HG03432 (cell line): ENCODE results near the gene MGAT5.
A peak's percentile ranks its signal among the peaks of the same experiment; 100 is the strongest.

Source experiments
- ATAC-seq: cut with Tn5 transposase; IDR thresholded peaks from one replicate; pipeline ENCODE4 v1.9.1; 2021; ENCODE audit warnings: mild to moderate bottlenecking, moderate library complexity; ENCODE audit not compliant: unreplicated experiment

Gene MGAT5

DNA sequence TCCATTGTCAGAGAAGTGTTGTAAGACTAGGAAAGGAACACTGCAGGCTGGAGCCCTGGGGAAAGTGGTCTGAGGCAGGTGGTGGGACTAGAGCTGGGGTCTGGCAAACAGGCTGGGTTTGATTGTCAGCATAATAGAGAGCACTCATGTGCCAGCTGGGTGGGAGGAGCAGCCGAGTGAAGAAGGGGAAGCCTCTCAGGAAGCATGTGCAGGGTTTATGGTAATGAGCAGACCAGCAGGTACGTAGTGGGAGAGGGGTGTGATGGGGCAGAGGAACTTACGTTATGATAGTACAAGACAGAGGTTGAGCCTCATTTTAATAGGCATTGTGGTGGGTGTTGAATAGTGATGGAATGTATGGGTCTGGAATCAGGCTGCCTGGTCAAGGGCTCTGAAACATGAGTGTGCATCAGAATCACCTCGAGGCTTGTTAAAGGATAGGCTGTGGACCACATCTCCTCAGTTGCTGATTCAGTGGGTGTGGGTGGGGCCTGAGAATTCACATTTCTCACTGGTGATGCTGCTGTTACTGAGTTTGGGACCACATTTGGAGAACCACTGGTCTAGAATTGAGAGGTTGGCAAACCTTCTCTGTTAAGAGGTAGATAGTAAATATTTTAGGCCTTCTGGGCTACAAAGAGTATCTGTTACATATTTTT is 1.7 kb upstream of the MGAT5 start:
- ATAC-seq, result no peak

DNA sequence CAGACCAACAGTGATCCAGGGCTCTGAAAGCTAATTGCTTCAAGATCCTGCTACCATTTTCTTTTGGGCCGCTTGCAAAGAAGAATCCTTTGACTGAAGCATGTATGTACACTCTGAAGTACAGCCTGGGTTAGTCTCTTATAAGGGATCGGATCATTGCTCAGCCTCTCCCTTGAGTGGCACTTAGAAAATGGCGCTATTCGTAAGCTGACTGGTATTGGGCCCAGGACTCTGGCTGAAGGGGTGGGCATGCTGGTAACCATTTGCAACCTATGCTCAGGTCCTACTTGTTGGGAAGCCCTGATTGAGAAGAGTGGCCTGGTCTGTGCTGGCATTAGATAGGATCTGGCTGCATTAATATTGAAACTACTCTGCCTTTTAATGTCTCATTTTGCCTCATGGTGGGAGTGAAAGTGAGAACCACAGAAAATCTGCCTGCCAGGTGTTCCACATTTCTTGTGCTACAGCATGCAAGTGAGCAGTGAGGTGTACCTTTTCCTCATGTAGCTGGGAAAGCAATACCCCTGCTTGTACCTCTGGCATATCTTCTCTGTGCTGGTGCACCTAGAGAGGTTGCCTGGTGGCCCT is 661 bp upstream of the MGAT5 start:
- peak; percentile 79 for ATAC-seq

DNA sequence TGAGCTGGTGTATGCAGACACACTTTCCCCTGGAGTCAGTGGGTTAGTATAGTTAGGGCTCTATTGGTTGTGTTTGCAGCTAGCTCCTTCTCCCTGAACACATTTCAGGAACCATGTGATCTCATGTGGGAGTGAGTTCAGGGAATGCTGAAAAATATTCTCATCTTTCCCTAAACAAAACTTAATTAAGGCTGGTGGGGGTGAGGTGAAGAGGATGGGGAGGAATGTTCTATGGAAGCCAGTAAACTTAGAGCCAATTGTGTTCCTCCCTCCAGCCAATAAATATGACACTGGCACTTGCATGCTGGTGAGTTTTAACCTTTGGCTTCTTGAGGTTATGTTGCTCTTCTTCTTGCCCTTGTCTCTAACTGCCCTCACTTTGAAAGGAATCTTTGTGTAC is 952 bp downstream of the MGAT5 start:
- ATAC-seq, result no peak

DNA sequence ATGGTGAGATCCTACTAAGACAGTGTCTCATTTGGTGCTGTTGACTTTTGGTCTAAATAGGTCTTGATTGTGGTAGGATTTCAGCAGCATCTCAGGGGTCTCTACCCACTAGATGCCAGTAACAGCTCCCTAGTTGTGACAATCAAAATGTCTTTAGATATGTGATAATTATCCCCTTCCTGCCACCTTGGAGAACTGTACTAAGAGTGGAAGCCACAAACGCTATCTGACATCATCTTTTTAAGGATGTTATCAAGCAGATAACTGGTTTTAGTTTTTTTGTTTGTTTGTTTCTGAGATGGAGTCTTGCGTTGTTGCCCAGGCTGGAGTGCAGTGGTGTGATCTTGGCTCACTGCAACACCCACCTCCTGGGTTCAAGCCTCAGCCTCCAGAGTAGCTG is 3.1 kb downstream of the MGAT5 start:
- ATAC-seq, result no peak

DNA sequence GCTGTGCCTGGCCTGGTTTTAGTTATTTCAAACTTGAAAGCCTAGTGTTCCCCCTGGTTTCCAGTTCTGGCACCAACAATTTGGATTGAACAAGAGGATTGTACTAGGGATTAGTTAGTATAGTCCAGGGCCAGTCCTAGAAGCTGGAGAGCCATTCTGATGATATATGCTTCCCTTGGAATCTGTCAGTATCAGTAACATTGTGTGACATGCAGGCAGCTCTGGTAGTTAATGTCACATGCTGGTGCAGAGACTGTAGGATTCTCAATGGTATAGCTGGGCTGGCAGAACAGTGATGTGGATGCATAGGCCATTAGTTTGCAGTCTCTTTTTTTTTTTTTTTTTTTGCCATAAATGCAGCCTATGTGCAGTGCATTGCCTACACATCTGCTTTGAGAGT is 3.6 kb downstream of the MGAT5 start:
- no peak for ATAC-seq

DNA sequence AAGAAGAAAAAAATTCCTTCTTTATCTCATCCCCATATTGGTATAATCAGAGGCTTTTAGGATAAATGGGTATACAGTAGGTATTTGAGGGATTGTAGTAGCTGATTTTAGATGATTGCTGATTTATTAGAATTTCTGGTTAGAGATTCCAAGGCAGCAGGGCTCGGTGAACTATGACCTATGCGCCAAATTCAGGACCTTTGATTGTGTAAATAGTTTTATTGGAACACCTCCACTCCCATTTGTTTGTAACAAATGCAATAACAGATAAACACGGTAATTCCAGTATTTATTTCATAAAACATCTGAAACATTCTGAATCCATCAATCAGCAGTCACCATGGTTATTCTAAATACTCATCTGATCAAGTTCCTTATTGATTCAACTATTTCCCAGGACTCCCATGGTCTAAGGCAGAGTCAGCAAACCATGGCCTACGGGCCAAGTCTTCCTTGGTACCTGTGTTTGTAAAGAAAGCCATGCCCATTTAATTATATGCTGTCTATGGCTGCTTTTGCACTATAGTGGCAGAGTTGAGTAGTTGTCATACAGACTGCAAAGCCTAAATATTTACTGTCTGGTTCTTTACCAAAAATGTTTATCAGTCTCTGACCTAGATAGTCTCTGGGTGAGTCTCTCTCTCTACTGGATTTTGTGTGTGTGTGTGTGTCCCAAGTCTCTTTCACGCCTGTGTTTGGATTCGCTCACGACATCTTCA is 4.3 kb downstream of the MGAT5 start:
- no peak for ATAC-seq

DNA sequence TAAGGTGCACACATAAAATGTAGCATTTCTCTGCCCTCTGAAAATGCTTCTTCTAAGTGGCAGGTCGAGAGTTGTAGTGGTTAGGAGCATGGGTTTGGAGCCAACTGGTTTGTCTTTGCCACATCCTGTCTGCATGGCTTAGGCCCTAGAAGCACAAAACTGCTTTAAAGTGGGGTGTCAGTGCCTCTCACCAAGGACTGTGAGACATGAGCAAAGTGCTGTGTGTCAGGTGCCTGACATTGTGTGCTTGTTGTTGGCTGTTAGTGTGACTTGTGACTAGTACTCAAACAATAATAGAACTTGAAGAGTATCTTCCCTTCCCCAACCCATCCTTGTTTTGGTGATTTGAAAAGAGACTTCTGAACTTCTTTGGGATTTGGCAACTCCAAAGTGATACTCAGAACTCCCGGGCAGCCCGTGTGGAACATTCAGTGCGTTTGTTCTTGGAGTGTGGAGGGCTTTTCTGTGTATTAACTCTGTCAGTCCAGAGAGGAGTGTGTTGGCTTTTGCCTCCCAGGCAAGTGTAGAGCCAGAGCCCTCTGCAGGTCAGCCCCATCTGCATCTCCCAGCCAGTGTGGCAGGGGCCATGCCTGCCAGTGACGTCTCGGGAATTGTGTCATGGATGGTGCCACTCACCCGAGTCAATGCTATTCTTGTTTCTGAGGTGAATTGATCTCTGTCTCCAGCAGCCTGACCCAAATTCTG is 5.0 kb downstream of the MGAT5 start:
- peak; percentile 43 for ATAC-seq

DNA sequence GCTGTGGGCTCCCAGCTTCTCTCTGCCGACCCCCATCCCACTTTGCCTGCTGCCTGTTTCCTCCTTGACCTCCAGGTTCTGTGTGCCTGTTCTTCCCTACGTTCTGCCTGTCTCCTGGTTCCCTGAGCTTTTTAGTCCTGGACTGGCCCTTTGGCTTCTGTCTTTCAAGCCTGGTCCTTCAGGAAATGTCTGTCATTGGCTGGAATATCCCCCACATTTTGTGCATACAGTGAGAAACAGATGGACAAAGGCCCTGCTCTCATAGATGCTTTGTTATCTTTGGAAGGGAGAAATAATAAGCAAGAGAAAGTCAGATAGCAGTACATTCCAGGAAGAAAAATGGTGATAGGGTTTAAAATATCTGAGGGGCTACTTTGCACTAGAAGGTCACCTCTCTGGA is 5.7 kb downstream of the MGAT5 start:
- no peak for ATAC-seq

DNA sequence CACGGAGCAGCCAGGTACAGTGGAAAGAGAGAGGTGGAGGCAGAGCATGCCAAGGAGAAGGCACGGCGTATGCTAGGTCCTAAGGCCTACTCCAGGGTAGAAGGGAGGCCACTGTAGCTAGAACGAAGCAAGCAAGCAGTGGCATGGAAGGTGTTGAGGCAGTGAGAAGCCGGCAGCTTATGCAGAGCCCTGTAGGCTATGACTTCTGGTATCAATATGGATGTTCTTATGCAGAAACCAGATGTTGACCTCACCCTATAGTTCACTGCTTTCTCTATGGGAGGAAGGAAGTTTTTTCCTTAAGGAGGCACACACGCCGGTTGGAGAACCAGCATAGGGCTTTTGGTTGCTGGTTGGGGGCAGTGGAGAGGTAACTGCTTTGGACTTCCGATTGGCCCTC is 6.1 kb downstream of the MGAT5 start:
- no peak for ATAC-seq

DNA sequence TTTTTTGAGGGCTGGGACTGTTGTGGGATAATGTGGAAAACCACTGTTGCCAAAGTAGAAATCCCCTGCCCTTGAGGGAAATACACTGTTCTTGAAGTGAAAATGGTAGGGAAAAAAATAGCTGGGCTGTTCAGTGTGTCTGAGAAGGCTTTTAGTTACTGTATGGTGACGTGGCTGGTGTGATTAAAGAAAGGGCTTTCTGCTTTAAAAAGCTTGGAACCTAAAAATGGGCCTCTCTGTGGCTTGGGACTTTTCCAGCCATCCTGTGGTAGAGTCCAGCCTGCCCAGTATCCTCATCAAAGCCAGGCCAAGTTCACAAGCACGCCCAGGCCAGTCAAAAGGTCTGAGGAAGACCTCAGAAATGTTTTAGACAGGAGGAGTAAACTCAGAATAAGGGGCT is 6.8 kb downstream of the MGAT5 start:
- no peak for ATAC-seq

DNA sequence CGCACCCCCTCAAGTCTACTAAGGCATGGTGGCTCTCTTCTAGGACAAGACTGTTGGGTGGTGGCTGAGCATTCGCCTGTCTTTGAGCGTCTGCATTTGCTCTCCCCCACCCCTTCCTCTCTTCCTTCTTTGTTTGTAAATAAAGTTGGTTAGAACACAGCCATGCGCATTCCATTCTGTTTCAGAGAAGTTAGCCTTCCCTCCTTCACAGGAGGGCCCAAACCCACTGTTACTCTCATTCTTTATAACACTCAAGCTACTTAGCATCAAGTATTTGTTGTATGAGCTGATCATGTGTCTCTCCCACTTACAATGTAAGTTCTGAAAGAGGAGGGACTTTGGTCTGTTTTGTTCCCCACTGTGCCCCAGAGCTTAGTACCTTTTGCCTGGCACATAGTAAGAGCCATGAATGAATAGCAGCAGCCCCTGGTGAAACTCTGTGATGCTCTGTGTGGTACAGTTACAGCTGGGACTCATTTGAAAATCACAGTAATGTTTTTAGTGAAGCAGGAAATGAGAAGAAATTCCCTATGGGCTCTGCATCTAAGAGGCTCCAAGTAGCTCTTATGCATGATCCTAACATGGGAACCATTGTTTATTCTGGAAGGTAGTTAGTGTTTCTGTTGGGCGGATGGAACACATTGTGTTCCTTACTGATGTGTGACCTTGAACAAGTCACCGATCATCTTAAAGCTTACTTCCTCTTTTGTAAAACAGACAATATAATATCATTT is 7.7 kb downstream of the MGAT5 start:
- peak; percentile 62 for ATAC-seq

DNA sequence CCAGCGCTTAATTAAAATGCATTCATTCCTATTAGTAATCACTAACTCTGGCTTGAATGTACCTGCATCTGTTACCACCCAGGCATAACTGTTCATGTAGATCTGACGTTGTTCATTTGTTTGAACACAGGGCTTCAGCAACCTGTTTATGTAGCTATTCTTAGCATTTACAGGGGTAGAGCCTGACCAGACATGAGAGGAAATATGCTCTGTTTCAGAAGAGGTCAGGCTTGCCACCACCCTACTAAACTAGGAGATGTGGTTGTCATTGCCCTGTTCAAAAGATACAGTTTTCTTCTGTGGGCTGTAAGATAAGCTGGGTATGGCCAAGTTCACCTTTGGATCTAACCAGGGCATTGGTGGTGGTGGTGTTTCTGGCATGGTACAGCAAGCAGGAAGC is 8.8 kb downstream of the MGAT5 start:
- ATAC-seq, result peak; percentile 53

DNA sequence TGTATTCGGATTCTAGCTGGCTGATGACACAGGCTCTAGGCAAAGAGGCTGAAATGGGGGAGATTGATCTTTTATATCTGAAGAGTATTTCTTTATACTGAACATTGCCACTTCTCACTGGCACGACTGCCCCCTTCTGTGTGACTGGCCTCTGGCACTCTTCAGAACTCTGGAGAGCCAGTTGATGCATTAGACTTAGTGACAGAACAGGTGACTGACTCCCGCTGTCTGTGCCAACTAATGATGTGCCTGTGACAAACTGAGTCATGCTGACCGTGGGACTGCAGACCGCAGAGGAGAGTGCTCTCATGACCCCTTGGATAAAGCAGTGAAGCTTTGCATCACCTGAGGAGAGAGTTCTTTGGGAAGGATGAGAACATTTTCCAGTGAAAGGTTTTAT is 14.4 kb downstream of the MGAT5 start:
- no peak for ATAC-seq

DNA sequence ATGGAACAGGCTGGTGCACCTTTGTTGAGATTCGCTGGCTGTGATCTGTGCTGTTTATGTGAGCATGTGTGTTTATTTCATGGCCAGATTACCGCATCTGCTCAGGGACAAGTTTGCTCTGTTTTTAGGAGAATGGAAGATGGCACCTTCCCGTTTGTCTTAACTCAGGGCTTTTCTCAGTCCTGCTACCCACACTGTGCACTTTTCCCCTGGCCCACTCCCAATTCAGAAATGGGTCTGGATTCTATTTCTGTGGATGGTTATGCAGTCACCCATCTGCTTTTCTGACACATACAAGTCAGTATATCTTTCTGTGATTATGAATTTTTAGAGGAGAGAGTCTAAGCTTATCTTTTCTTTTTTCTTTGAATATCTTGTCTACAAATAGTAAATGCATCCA is 15.4 kb downstream of the MGAT5 start:
- ATAC-seq, result no peak

DNA sequence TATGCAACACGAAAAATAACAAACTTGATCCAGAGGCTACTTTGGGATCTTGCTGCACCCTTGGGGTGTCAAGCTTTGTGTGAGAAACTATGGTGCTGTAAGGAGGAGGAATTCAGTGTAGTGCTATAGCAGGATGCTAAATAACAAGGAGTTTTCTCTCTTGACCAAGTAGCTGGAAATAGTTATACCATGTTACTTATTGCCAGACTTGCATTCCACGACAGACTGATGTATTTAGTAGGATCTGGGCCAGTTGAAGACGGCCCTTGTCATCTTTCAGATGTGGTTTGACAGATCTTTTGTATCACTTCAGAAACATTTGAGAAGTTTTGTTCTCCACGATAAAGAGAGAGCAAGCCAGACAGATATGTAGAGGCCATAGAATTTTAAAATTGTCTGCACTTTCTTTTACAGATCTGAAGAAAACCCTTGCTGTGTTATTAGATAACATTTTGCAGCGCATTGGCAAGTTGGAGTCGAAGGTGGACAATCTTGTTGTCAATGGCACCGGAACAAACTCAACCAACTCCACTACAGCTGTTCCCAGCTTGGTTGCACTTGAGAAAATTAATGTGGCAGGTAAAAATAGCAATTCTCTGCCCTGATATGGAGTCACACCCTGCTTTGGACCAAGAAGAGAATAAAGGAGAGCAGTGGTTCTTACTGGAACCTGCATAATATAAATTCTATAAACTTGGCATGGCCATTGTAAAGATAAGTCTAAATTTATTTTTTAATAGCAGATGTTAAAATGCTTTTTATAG is 16.3 kb downstream of the MGAT5 start:
- ATAC-seq, result no peak

DNA sequence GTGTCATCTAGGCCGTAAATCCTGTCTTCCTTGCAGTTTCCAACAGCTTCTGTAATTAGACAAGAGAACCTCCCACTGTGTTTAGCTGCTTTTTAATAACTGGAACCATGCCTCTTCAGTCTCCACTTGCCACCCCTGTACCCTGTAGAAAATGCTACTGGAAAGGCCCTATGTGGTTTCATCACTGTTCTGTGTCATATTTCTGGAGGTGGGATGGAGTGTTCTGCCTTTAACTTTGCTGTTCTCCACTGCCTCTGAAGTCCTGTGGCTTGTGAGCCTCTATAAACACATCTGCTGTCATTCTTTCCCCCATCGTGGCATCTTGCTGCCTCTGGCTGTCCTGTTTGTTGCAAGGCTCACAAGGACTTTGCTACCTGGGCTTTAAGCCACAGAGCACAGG is 17.9 kb downstream of the MGAT5 start:
- no peak for ATAC-seq

DNA sequence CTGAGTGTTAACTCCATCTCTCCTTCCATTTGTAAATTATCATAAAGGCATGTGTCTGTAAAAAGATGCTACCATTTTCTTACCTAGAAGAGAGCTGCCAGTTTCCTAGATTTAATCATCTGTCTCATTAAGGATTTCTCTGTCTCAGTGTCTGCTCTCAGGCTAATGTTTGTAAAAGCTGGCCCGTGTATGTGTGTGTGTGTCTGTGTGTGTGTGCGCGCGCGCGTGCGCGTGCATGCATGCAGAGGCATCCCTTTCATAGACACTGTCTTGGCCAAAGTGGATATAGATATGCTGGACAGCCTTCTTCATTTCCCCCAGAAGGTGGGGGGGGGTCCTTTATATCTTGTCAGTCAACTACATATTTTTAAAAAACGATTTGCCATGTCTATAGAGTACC is 18.9 kb downstream of the MGAT5 start:
- ATAC-seq, result no peak

DNA sequence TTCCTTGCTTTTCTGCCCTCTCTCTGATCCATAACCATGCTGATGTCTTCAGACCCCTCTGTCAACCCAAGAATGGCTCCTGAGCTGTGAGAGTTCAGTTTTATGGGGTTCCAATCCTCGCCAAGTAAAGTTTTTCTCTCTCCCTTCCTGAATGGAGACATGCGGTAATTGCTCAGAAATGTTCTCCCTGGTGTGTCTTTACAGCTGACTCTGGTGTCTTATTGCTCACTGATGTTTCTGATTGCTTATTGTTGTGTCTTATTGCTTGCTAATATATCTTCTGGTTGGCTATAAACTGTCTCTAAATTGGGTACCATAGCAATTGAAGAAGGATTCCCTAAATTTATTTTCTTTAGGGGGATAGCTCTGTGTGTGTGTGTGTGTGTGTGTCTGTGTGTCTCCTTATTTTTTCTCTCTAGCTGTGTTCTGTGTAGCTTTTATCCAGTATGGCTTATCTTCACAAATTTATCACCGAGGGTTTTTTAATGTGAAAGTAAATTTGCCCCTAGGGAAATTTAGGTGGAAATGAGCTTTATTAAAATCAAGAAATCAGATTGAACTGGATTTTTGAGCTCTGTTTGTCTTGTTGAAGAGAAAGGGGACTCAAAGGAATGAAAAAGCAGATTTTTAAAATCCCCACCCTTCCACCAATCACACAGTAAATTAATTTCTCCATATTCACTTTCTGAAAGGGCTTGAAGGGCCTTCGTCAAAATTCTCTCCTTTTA is 19.5 kb downstream of the MGAT5 start:
- no peak for ATAC-seq

DNA sequence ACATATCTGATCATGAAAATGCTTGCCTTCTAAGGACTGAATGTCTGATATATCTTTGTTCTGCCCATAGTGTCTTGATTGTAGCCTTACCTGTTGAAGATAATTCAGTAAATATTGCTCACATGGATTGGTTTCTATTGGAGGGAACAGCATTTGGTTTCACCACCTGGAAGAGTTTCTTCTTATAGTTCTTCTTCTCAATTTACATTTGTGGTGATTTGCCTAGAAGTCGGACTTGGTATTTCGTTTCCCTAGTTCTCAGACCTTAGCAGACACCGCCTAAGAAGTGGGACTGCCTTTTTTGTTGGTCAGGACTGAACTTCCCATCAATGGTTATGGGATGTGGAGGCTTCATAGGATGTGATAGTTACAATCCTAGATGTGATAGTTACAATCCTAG is 20.2 kb downstream of the MGAT5 start:
- ATAC-seq, result no peak
